Esophagus muscularis mucosa (tissue), 4 donors: ENCODE data around the gene HIVEP1. TPM values are rescaled to one million over a fixed set of nuclear protein-coding genes. Genes with fewer than 3 reads are reported as not detected.

Experiments used
- DNase-seq: peaks from one replicate; pipeline ENCODE4 v3.0.0-alpha.2; 2017; ENCODE audit errors: extremely low spot score
- H3K27ac ChIP-seq, 4 donors: fragments of 200-600 bp; sonication (generic); replicated peaks in 1 of 4; 1 replicate in 3 of 4; 2 replicates in 1 of 4; pipeline ENCODE4 v1.5.1; 2016 to 2019; ENCODE audit warnings: mild to moderate bottlenecking in 1 of 4
- H3K27me3 ChIP-seq, 4 donors: fragments of 200-600 bp; sonication (generic); one replicate each; pipeline versions ENCODE4 v1.5.1 to v1.6.0; 2016 to 2019
- H3K36me3 ChIP-seq, 4 donors: fragments of 200-600 bp; sonication (generic); one replicate each; pipeline ENCODE4 v1.5.1; 2016 to 2019
- H3K4me1 ChIP-seq, 4 donors: fragments of 200-600 bp; sonication (generic); one replicate each; pipeline ENCODE4 v1.5.1; 2016 to 2019
- H3K4me3 ChIP-seq, 4 donors: fragments of 200-600 bp; sonication (generic); 1 replicate in 2 of 4; 2 replicates in 2 of 4; pipeline ENCODE4 v1.5.1; 2016 to 2019; ENCODE audit warnings: mild to moderate bottlenecking in 4 of 4, moderate library complexity in 1 of 4
- H3K9me3 ChIP-seq, 4 donors: fragments of 200-600 bp; sonication (generic); 1 replicate in 3 of 4; 2 replicates in 1 of 4; pipeline ENCODE4 v1.5.1; 2016 to 2019
- EP300 ChIP-seq: sonication (generic); formaldehyde crosslinking; IDR thresholded peaks from one replicate; pipeline ENCODE4 v1.6.1; 2017; ENCODE audit warnings: antibody characterized with exemption
- POLR2A ChIP-seq: fragments of 450-650 bp; IDR thresholded peaks from one replicate; pipeline ENCODE4 v1.6.1; 2017; ENCODE audit warnings: antibody characterized with exemption, moderate library complexity, mild to moderate bottlenecking, low read depth
- POLR2AphosphoS5 ChIP-seq, 2 donors: sonication (generic); formaldehyde crosslinking; IDR thresholded peaks; one replicate each; pipeline ENCODE4 v1.6.1; 2017; ENCODE audit warnings: antibody characterized with exemption in 2 of 2
- WGBS: methylation state at CpG from one replicate; pipeline ENCODE4 v1.1.5; 2018; 5-methylcytosine and 5-hydroxymethylcytosine counted together
- intact Hi-C: fragments of 100-400 bp; cut with DNase I; formaldehyde crosslinking; loops from one replicate; pipeline ENCODE4 v1.15.1; 2023
- total RNA-seq, 4 donors: library from RNA; depleted of rRNA; stranded (reverse); fragments of >200 nt; gene quantifications; one replicate each; pipeline versions ENCODE4 v1.1.0 to v1.2.1, GENCODE V29; 2016
- TF ChIP-seq, protein P1 (sequence below), 3 experiments: fragments of 200-600 bp in 2 of 3; fragments of 450-650 bp in 1 of 3; sonication (generic) in 2 of 3; IDR thresholded peaks; one replicate each; pipeline ENCODE4 v1.5.1; 2017 to 2019; ENCODE audit warnings: antibody characterized with exemption in 3 of 3, mild to moderate bottlenecking in 2 of 3, moderate library complexity in 1 of 3

HIVEP1 gene
- total RNA-seq, 4 donors from 2014 or later: 16.2 to 28.3 (median 25.1) TPM

GRCh38 chr6:12163149-12163548, 151.0 kb downstream of the HIVEP1 start:
- peaks cover 10 to 38% (median 25%) of the 10 kb centered on the region in 4 donors for H3K36me3 ChIP-seq
- H3K4me1 ChIP-seq: peaks cover 0 to 5% (median 0%) of the 10 kb centered on the region in 4 donors
- no peak overlapping the region for H3K27ac ChIP-seq
- TF ChIP-seq POLR2A (no peak), POLR2AphosphoS5 (IDR thresholded peaks at IDR 0.05) (no peak), EP300 (no peak)
- TF ChIP-seq, protein P1, sequence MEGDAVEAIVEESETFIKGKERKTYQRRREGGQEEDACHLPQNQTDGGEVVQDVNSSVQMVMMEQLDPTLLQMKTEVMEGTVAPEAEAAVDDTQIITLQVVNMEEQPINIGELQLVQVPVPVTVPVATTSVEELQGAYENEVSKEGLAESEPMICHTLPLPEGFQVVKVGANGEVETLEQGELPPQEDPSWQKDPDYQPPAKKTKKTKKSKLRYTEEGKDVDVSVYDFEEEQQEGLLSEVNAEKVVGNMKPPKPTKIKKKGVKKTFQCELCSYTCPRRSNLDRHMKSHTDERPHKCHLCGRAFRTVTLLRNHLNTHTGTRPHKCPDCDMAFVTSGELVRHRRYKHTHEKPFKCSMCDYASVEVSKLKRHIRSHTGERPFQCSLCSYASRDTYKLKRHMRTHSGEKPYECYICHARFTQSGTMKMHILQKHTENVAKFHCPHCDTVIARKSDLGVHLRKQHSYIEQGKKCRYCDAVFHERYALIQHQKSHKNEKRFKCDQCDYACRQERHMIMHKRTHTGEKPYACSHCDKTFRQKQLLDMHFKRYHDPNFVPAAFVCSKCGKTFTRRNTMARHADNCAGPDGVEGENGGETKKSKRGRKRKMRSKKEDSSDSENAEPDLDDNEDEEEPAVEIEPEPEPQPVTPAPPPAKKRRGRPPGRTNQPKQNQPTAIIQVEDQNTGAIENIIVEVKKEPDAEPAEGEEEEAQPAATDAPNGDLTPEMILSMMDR (IDR thresholded peaks at IDR 0.05): no peak
- intact Hi-C loops: no loop called here
- DNase-seq: no peak
- no peak overlapping the region for H3K4me3 ChIP-seq
- WGBS: 61% methylated on average over 3 of the region's 3 CpGs
- H3K27me3 ChIP-seq: no peaks in the 10 kb centered on the region
- no peaks in the 10 kb centered on the region for H3K9me3 ChIP-seq

DNA sequence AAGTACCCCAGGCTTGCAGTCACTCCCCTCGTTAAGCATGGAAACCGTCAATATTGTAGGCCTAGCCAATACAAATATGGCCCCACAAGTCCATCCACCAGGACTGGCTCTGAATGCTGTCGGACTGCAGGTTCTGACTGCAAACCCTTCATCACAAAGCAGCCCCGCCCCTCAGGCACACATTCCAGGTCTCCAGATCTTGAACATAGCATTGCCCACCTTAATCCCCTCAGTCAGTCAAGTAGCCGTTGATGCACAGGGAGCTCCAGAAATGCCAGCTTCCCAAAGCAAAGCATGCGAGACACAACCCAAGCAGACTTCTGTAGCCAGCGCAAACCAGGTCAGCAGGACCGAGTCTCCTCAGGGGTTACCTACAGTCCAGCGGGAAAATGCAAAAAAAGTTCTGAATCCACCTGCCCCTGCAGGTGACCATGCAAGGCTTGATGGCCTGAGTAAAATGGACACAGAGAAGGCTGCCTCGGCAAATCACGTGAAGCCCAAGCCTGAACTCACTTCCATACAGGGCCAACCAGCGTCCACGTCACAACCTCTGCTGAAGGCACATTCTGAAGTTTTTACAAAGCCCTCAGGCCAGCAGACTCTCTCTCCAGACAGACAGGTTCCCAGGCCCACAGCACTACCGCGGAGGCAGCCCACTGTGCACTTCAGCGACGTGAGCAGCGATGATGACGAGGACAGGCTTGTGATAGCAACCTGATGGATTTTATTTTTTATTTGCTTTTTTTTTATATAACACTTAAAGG, 151.8 kb downstream of the HIVEP1 start:
- Histone ChIP-seq H3K4me1 (peaks cover 0 to 5% (median 0%) of the 10 kb centered on the region in 4 donors), H3K36me3 (peaks cover 10 to 38% (median 25%) of the 10 kb centered on the region in 4 donors), H3K27ac (no peak overlapping the region), H3K27me3 (no peaks in the 10 kb centered on the region), H3K9me3 (no peaks in the 10 kb centered on the region), H3K4me3 (no peak overlapping the region)
- no peak for TF ChIP-seq POLR2A
- TF ChIP-seq EP300: no peak
- WGBS: 97% methylated on average over 16 of the region's 19 CpGs
- no peak for DNase-seq
- intact Hi-C loops: no loop called here

DNA sequence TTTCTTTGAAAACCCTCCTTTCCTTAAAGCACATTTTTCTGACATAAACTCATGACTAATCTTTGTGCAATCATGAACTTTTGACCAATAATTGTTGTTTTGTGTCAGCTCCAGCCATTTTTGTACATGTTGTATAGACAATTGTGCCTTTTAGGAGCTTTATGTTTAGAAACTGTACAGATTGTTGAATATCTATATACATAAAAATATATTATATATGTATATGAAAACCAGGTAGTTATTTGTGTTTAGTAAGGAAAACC, 152.3 kb downstream of the HIVEP1 start:
- Histone ChIP-seq H3K27me3 (no peaks in the 10 kb centered on the region), H3K27ac (no peak overlapping the region), H3K4me1 (peaks cover 0 to 5% (median 0%) of the 10 kb centered on the region in 4 donors), H3K36me3 (peaks cover 10 to 38% (median 25%) of the 10 kb centered on the region in 4 donors), H3K4me3 (no peak overlapping the region), H3K9me3 (no peaks in the 10 kb centered on the region)
- intact Hi-C loops: no loop called here
- TF ChIP-seq, protein P1 (IDR thresholded peaks at IDR 0.05): no peak
- TF ChIP-seq EP300 (no peak), POLR2A (no peak), POLR2AphosphoS5 (IDR thresholded peaks at IDR 0.05) (no peak)
- no peak for DNase-seq

DNA sequence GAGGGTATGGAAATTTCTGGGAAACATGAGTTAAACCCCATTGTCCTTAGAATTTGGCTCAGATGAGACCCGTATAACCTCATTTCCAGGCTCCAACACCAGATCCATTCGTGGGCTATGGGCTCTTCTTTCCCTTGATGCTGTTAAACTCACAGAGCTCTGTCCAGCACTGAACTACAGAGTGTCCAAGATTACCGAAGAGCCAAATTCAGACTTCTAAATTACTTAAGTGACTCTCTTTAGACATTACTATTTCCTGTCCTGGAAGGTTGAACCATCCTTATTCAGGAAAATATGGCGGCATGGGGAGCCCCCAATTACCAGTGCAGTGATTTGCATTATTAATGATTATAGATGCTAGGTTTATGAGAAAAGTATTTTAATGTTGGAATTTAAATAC, 153.2 kb downstream of the HIVEP1 start:
- DNase-seq: no peak
- 84% methylated on average over 4 of the region's 4 CpGs for WGBS
- Histone ChIP-seq H3K4me3 (no peak overlapping the region), H3K4me1 (peaks cover 0 to 5% (median 0%) of the 10 kb centered on the region in 4 donors), H3K9me3 (no peaks in the 10 kb centered on the region), H3K27me3 (no peaks in the 10 kb centered on the region), H3K36me3 (peaks cover 10 to 38% (median 25%) of the 10 kb centered on the region in 4 donors), H3K27ac (no peak overlapping the region)
- no peak for TF ChIP-seq POLR2AphosphoS5 (IDR thresholded peaks at IDR 0.05)
- TF ChIP-seq, protein P1 (IDR thresholded peaks at IDR 0.05): no peak
- TF ChIP-seq EP300: no peak
- TF ChIP-seq POLR2A: no peak
- intact Hi-C loops: no loop called here

- Histone ChIP-seq H3K36me3 (peaks cover 10 to 38% (median 25%) of the 10 kb centered on the region in 4 donors), H3K27ac (no peak overlapping the region), H3K27me3 (no peaks in the 10 kb centered on the region), H3K4me3 (no peak overlapping the region), H3K4me1 (peaks cover 0 to under 1% (median 0%) of the 10 kb centered on the region in 4 donors), H3K9me3 (no peaks in the 10 kb centered on the region)
- intact Hi-C loops: no loop called here
- WGBS: 90% methylated on average over 5 of the region's 5 CpGs
- TF ChIP-seq EP300 (no peak), POLR2A (no peak), POLR2AphosphoS5 (IDR thresholded peaks at IDR 0.05) (no peak)
- TF ChIP-seq, protein P1 (IDR thresholded peaks at IDR 0.05): no peak
- no peak for DNase-seq
Observed at GRCh38 chr6:12165722-12166280, 153.7 kb downstream of the HIVEP1 start.
